Glomerular endothelial cell (primary cell): ENCODE measurements around the gene TFAP2B. TPM values are rescaled to one million over a fixed set of nuclear protein-coding genes. Genes with fewer than 3 reads are reported as not detected.

Experiments
- DNase-seq: peaks from one replicate; pipeline ENCODE4 v3.0.0-alpha.2; 2011; ENCODE audit warnings: low read depth, low spot score; ENCODE audit errors: extremely low read depth
- total RNA-seq: library from RNA; depleted of rRNA; stranded (reverse); fragments of >200 nt; gene quantifications from 2 replicates; pipeline ENCODE4 v1.2.3, GENCODE V29; 2015

Gene TFAP2B
- total RNA-seq = 0.82 TPM in 1 of 2 replicates, not detected in the other

- DNase-seq = no peak
These were observed at the start of gene TFAP2B for GRCh38 chr6:50818673-50819072. TSS of gene TFAP2B (plus strand) at chr6:50818871. CDS start at chr6:50818892, 21 bp downstream.

- no peak for DNase-seq
These were observed 40.0 kb upstream of the TFAP2B start for GRCh38 chr6:50778696-50779095.

GRCh38 chr6:50780382-50780781 is 38.3 kb upstream of the TFAP2B start:
- no peak for DNase-seq

GRCh38 chr6:50785921-50786320 is 32.8 kb upstream of the TFAP2B start:
- no peak for DNase-seq

- peak; percentile 10 for DNase-seq
These were observed 26.7 kb upstream of the TFAP2B start for GRCh38 chr6:50791900-50792508.

GRCh38 chr6:50792771-50793170 is 25.9 kb upstream of the TFAP2B start:
- no peak for DNase-seq

GRCh38 chr6:50795574-50795973 is 23.1 kb upstream of the TFAP2B start:
- no peak for DNase-seq

GRCh38 chr6:50804283-50804682 is 14.4 kb upstream of the TFAP2B start:
- no peak for DNase-seq

- no peak for DNase-seq
These were observed 11.6 kb upstream of the TFAP2B start for GRCh38 chr6:50807035-50807434.

- peak; percentile 4 for DNase-seq
These were observed 3.1 kb upstream of the TFAP2B start for GRCh38 chr6:50815436-50816114.

GRCh38 chr6:50816115-50816675 is 2.5 kb upstream of the TFAP2B start:
- DNase-seq = peak; percentile 65

GRCh38 chr6:50816947-50817645 is 1.6 kb upstream of the TFAP2B start:
- no peak for DNase-seq

GRCh38 chr6:50817646-50817950 is 1.1 kb upstream of the TFAP2B start:
- no peak for DNase-seq

GRCh38 chr6:50818020-50818419 is 651 bp upstream of the TFAP2B start:
- no peak for DNase-seq

GRCh38 chr6:50819466-50819903 is 814 bp downstream of the TFAP2B start:
- DNase-seq = no peak

- DNase-seq = no peak
These were observed 1.5 kb downstream of the TFAP2B start for GRCh38 chr6:50819904-50820868.

- no peak for DNase-seq
These were observed 2.2 kb downstream of the TFAP2B start for GRCh38 chr6:50820869-50821264.

GRCh38 chr6:50821441-50822077 is 2.9 kb downstream of the TFAP2B start:
- DNase-seq = no peak

- no peak for DNase-seq
These were observed 3.4 kb downstream of the TFAP2B start for GRCh38 chr6:50822078-50822476.
